OCI-LY3 (cell line): ENCODE measurements around the gene XPNPEP2.

Experiments used
- EZH2phosphoT487 ChIP-seq: fragments of 200-600 bp; shearing (Covaris generic); IDR thresholded peaks from 2 replicates; pipeline ENCODE4 v1.6.1; 2018; ENCODE audit warnings: antibody characterized with exemption, mixed run types, low read depth
- TF ChIP-seq, protein P1 (sequence below): fragments of 200-600, 300-600 bp; sonication (generic); IDR thresholded peaks from 2 replicates; pipeline ENCODE4 v1.5.1; 2014; ENCODE audit warnings: antibody characterized with exemption, low read length, low read depth

DNA sequence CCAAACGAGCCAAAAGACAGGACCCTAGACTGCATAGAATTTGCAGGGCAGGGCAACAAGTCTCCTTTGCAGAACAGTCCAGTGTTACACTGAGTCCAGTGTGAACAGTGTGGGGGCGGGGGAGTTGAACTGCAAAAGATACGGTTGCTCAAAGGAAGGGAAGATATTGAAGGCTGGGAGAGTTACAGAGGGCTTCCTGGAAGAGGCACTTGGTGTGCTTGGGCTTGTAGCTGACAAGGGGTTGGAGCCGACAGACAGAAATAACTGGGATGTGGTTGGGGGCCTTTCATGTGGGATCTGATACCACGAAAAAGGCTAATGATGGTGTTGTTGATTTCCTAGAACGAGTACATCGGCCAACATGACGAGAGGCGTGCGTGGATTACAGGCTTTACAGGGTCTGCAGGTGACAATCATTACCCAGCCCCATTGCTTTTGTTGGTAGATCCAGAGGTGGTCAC is 6.1 kb downstream of the XPNPEP2 start:
- TF ChIP-seq, protein P1, sequence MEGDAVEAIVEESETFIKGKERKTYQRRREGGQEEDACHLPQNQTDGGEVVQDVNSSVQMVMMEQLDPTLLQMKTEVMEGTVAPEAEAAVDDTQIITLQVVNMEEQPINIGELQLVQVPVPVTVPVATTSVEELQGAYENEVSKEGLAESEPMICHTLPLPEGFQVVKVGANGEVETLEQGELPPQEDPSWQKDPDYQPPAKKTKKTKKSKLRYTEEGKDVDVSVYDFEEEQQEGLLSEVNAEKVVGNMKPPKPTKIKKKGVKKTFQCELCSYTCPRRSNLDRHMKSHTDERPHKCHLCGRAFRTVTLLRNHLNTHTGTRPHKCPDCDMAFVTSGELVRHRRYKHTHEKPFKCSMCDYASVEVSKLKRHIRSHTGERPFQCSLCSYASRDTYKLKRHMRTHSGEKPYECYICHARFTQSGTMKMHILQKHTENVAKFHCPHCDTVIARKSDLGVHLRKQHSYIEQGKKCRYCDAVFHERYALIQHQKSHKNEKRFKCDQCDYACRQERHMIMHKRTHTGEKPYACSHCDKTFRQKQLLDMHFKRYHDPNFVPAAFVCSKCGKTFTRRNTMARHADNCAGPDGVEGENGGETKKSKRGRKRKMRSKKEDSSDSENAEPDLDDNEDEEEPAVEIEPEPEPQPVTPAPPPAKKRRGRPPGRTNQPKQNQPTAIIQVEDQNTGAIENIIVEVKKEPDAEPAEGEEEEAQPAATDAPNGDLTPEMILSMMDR = no peak
- no peak for TF ChIP-seq EZH2phosphoT487
